Brain microvascular endothelial cell (primary cell): ENCODE data around the gene SATB1.

Source experiments
- DNase-seq: peaks from one replicate; pipeline ENCODE4 v3.0.0-alpha.2; 2020
- H3K27ac ChIP-seq: fragments of 250-450 bp; sonication (Bioruptor Pico); 2 replicates; pipeline ENCODE4 v1.5.1; 2020; ENCODE audit warnings: mild to moderate bottlenecking, moderate library complexity
- H3K27me3 ChIP-seq: fragments of 250-450 bp; sonication (Bioruptor Pico); replicated peaks from 2 replicates; pipeline ENCODE4 v1.5.1; 2020; ENCODE audit warnings: mild to moderate bottlenecking
- H3K36me3 ChIP-seq: fragments of 250-450 bp; sonication (Bioruptor Pico); replicated peaks from 2 replicates; pipeline ENCODE4 v1.5.1; 2020; ENCODE audit warnings: mild to moderate bottlenecking
- H3K4me3 ChIP-seq: 2 replicates; pipeline ENCODE4 v1.5.1; 2011; ENCODE audit warnings: low read depth, mild to moderate bottlenecking, control low read depth, low read length, moderate library complexity
- CTCF ChIP-seq: IDR thresholded peaks from 2 replicates; pipeline ENCODE4 v1.5.1; 2011; ENCODE audit warnings: low read depth, mild to moderate bottlenecking, moderate library complexity, low read length, control low read depth, inconsistent platforms; ENCODE audit errors: missing control alignments
- in situ Hi-C: cut with HindIII; loops from 2 replicates; pipeline ENCODE4 v1.10.0; 2017; ENCODE audit warnings: low sequenced_read_pairs, low pct_ligation_motif_present

SATB1 gene

DNA sequence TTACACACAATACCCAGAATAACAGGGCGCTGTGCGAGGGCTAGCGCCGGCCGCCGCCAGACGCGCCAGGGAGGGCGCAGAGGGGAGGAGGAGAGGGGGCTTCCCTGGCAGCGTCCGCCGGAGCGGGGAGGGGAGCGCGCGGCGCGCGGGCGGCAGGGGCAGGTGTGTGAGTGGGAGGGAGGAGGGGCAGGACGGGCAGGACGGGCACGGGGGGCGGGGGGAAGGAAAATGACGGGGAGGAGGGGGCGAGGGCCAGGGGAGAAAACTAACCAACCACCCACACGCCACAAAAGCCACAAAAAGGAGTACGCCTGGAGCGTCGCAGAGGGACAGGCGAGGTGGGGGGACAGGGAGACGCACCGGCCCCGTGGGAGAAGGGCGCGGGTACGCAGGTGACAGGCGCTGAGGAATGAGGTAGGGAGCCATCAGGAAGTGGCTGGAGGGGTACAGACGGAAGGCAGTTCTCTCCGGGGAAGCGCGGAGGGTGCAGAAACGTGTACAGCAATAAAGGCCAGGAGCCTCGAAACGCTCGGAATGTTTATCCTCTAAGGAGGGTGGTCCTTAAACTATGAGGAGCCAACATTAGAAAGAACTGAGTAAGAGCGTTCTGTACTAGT is 610 bp upstream of the SATB1 start:
- no peak for TF ChIP-seq CTCF
- in situ Hi-C loops: no loop called here
- DNase-seq: no peak
- H3K36me3 ChIP-seq: no peaks in the 10 kb centered on the region
- H3K4me3 ChIP-seq: peak overlapping the region; percentile 75
- no peak overlapping the region for H3K27ac ChIP-seq
- no peaks in the 10 kb centered on the region for H3K27me3 ChIP-seq

DNA sequence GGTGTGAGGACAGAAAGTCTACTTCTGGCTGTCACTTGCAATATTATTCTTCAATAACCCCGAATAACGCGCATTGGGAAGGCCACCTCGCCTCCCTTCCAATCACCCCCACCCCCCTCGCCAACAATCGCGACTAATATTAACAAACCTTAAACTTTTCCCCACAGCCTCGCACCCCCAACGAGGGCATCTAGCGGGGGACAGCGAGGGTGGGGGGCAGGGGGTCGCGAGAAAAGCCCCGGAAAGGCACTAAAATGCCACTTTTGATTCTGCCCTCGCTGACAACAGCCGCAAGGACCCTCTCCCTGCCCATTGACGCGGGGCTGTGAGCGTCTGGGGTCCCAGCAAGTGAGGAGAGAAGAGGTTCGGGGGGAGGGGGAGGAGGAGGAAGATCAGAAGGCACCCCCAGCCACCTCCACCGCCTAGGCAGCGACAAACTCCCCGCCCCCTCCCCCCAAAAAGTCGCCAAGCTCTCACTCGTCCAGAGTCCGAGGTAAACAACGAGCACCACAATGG is 868 bp downstream of the SATB1 start:
- Histone ChIP-seq H3K27me3 (no peaks in the 10 kb centered on the region), H3K36me3 (no peaks in the 10 kb centered on the region), H3K27ac (no peak overlapping the region), H3K4me3 (peak overlapping the region; percentile 75)
- in situ Hi-C loops: no loop called here
- no peak for DNase-seq
- TF ChIP-seq CTCF: no peak

GRCh38 chr3:18423401-18424212 is 1.5 kb downstream of the SATB1 start:
- Histone ChIP-seq H3K27me3 (no peaks in the 10 kb centered on the region), H3K4me3 (peak overlapping the region; percentile 75), H3K36me3 (no peaks in the 10 kb centered on the region), H3K27ac (no peak overlapping the region)
- no peak for TF ChIP-seq CTCF
- in situ Hi-C loops: no loop called here
- DNase-seq: peak; percentile 63

DNA sequence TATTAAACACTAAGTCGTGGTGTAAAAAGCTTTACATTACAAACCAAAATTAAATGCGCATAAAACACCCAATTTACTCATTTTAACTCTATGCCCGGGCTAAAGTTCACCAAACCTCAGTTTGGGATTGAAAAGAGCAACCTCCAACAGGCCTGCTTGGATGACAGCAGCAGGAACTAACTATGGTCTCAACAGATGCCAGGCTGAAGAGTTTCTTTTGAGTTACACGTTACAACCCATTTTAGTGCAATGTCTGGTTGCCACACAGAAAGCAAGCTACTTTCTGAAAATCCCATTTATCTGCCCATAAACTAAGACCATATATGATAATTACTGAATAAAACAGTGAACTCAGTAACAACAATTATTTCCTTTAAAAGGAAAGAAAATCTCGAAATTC is 2.2 kb downstream of the SATB1 start:
- H3K27ac ChIP-seq: no peak overlapping the region
- no peaks in the 10 kb centered on the region for H3K36me3 ChIP-seq
- DNase-seq: no peak
- no peak for TF ChIP-seq CTCF
- in situ Hi-C loops: no loop called here
- no peaks in the 10 kb centered on the region for H3K27me3 ChIP-seq
- peak overlapping the region; percentile 75 for H3K4me3 ChIP-seq

DNA sequence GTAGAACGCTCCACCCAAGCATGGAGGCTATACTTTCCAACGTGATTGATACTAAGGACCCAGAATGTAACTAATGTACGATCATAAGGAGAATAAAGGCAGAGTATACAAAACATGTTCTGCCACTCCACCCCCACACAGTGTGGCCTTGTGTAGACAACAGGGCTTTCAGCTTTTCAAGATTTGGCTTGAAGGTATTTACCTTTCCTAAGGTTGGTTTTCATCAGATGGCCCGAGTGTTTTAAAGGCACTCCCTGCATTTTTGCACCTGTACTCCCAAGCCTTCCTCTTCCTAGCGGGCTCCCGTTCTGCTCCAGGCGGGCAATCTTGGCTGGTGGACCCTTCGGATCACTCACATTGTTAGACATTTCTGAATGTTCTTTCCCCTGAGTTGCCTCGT is 4.6 kb downstream of the SATB1 start:
- H3K36me3 ChIP-seq: no peaks in the 10 kb centered on the region
- no peak for DNase-seq
- no peaks in the 10 kb centered on the region for H3K27me3 ChIP-seq
- H3K4me3 ChIP-seq: no peak overlapping the region
- in situ Hi-C loops: no loop called here
- TF ChIP-seq CTCF: no peak
- H3K27ac ChIP-seq: no peak overlapping the region

GRCh38 chr3:18419232-18419631 is 5.9 kb downstream of the SATB1 start:
- Histone ChIP-seq H3K4me3 (no peak overlapping the region), H3K36me3 (no peaks in the 10 kb centered on the region), H3K27me3 (no peaks in the 10 kb centered on the region), H3K27ac (no peak overlapping the region)
- no peak for TF ChIP-seq CTCF
- no peak for DNase-seq
- in situ Hi-C loops: no loop called here
